GM18861 (cell line): ENCODE measurements around the gene C6orf118.

Source experiments
- ATAC-seq: cut with Tn5 transposase; IDR thresholded peaks from one replicate; pipeline ENCODE4 v1.9.1; 2021; ENCODE audit not compliant: unreplicated experiment

C6orf118 gene

DNA sequence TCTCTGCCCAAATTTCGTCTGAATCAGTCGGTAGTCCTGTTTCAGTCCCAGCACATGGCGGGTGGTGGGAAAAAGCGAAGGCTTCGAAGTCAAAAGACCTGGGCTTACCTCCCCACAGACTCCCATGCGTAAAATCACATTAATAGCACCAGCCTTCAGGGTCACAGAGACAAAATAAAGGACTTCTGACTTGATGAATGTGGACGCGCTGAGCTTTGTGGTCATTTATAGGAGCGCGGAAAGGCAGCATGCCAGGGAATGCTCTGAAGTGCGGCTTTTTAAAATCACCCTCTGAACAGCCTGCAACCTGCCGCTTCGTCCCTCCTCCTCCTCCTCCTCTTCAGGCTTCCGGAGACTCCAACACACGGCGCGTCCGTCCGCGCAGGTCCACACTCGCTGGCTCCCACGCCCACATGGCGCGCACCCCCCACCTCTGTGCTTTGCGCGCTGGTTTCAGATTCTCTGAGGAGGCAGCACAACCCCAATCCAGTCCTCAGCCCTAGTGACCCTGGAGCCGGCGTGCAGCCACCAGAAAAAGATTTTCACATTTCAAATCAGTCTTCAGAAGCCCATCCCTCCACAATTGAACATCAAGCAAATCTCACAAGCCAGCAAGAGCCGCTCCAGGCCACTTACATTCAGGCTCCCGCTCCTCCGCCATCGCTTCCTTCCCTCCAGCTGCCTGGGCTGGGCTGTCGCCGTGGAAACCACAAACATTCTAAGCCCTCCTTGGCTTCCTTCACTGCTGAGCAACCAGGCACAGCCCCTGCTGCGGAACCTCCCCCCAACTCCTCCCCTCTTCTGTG, at the start of gene C6orf118:
Gene C6orf118, minus strand, starts transcription at position 680 of the 806 bp plus-strand sequence. Its CDS starts 19 bp downstream, at position 661.
- no peak for ATAC-seq

DNA sequence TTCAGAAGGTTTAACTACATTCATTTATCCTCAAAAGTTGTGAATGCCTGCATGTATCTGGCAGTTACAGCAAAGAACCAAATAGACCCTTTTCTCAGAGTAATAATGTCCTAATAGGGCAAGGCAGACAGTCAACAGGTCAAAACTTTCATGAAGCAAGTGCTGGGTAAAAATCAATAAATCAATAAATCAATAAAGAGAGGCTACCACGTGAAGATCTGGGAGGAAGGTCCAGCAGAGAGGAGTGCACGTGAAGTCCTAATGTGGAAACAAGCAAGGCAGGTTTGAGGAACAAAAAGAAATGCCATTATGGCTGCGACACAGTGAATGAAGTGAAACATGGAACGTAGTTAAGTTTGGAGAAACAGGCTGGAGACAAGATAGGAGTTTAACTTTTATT, 36.3 kb upstream of the C6orf118 start:
- ATAC-seq = no peak

DNA sequence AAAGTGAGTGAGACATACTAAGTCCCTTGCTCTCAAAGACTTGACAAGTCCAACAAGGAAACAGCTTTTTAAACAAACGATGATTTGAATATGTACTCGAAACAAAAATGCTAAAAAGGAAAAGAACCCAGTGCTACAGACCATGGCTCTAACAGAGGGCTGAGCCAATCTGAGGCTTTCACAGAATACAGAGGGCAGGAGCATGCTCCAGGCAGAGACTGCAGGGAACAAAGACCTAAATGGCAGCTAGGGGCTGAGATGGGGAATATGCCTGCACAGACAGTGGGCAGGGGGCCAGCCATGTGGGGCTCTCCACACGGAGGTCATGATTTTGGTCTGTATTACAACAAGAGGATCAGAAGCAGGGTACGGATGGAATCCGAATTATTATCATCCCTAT, 31.1 kb upstream of the C6orf118 start:
- no peak for ATAC-seq

DNA sequence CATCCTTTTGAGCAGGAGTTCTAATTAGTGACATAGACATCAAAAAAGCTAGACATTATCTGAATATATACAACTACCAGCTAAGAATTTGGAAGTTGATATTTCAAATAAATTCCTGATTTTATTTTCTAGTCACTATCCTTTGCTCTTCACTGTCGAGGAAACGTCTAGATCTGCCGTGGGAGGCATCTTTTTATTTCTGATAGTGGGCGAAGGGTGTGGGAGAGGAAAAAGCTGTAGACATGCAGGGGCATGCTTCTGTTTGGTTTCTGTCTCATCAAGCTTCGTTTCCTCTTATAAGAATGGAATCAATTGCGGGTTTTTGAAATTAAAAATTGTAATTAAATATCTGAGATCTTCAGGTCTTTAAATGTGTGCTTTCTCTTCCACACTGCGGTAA, 16.2 kb upstream of the C6orf118 start:
- ATAC-seq = no peak

DNA sequence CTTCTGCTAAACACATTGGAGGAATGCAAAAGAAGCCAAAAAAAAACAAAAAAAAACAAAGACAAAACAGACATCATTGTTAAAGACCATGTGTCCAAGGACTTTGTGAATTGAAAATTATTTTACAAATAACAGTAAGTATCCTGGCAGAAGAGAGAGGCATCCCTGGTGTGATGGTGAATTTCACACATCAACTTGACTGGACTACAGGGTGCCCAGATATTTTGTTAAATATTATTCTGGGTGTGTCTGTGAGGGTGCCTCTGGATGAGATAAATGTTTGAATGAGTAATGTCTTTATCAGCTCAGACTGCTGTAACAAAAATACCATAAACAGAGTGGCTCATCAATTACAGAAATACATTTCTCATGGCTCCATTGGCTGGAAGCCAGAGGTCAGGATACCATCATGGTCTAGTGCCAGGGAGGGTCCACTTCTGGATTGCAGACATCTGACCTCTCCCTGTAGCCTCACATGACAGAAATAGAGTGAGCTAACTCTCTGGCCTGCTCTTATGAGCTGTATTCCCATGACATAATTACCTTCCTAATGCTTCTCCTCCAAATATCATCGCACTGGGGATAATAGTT, 12.2 kb upstream of the C6orf118 start:
- no peak for ATAC-seq

DNA sequence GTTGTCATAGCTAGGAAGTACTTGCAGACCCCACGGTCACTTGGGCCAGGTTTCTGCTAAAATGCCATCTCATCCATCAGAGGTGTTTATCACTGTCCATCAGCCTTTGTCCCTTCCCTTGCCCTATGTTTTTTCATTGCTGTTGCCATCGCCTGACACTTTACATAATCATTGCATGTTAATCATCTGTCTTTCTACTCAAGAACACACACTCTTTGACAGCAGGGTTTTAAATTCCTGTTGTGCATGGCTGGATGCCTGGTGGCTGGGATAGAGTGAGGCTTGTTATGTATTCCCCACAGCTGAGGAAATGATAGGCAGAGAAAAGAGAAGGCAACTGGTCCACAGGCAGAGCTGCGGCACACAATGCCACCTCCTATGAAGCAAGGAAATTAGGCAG, 11.7 kb upstream of the C6orf118 start:
- ATAC-seq = no peak

DNA sequence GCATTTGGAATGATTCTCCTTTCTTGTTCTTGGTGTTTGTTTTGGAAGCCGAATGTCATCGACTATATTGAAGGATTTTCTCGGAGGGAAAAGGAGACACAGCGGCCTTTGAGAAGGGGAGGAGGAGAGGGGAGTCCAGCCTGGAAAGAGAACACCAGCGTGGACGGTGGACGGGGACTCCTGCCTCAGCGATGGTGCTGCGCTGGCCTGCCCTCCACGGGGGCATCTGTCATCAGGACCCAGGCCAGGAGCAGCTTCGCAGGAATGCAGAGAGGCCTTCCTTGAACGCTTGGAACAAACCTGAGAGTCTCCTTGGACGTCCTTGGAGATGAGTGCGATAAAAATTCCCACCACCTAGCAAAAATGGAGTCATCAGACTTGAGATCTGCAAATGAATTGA, 8.3 kb upstream of the C6orf118 start:
- ATAC-seq = no peak

DNA sequence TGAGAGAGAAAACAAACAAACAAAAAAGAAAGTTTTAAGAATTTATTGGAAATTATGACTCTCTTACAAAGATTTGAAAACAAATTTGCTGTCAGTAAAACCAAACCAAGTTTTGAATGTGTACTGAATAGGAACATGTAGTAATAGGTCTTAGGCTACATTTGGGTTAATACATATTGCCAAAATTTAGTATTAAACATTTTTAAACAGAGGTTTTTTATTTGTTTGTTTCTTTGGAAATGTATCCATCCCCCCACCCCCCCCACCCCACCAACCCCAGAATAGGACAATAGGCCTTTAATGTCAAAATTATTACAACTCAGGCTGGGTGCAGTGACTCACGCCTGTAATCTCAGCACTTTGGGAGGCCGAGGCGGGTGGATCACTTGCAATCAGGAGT, 2.5 kb downstream of the C6orf118 start:
- ATAC-seq = no peak

DNA sequence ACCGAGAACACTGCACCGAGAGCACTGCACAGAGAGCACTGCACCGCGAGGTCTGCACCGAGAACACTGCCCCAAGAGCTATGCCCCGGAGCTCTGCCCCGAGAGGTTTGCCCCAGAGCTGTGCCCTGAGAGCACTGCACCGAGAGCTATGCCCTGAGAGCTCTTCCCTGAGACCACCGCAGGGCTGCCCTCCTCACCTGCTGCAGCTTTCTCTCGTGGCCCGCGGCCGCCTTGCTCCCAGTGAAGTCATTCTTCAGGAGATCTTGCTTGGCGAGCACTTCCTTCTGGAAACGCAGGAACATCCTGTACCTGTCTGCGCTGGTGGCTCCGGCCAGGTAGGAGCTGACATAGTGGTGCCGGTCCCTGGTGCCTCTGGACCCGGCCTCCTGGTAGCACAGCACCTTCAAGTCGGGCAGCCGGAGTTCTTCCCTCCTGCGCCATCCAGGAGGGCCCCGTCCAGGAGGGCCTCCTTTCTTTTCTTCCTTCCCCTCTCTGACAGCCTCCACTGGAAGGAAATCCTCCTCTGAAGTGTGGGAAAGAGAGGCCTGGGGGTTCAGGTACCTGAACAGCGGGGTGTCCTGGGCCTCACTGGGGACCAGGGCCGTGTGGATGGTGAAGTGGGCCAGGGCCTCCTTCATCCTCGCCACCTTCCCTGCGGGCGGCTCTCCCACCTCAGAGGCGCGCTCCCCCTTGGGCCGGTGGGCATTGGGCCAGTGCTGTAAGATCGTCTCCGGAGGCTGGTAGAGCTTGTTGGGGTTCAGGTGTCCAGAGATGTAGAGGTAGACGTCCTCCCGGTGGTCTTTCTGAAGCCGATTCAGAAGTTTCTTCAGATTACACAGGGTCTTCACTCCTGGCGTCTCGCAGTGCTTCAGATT, 7.8 kb downstream of the C6orf118 start:
- no peak for ATAC-seq

DNA sequence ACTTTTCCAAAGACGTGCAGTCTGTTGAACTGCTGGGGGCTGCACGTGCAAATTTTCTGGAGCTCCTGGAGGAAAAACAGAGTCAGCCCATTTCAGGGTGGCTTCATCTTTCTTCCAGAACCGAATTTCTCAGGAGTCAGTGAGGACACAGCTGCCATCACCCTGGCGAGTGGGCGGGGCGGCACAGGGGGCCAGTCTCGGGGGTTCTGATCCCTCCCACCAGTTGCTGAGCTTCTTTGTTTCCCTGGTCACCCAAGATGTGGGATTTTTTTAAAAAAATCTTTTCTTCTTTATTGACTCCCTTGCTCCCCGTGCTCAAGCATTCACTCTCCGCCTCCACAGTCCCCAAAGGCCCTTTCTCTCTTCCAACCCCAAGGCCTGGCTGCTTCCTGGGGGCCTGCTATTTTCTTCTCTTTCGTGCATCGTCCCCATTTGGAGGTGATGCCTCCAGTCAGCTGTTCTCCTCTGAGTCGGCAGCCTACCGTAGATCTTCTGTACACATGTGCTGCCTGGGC, 8.9 kb downstream of the C6orf118 start:
- no peak for ATAC-seq

DNA sequence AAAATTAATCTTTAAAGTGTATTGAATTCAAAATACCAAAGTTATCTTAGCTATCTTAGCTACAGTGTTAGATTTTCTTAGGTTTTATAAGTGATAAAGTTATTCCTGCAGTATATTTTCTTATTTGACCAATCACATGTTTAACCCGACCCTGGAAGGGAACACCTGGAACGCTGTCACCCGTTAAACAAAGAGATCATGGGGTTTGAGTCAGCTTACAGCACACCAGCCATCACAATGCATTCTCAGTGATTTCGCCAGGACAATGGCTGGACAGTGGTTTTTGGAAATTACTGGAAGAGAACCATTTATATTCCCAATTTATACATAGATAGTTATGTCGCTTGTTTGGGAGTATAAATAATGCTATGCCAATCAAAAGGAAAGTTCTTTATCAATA, 10.5 kb downstream of the C6orf118 start:
- no peak for ATAC-seq

DNA sequence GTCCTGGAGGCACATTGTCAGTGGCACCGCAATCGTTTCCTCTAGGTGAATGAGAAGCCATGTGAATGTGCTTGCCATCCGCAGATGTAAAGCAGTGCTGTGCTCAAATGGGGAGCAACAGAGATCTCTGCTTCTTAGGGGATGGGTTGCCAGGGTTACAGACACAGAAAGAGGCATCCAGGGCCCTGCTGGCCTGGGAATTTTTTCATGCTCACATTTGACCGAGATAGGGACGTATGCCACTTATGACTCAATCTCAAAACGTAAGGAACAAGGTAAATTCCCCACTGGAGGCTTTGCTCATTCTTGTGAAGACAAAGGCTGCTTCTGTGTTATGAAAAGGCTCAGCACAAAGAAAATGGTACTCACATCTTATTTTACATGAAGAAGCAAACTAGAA, 11.0 kb downstream of the C6orf118 start:
- no peak for ATAC-seq

DNA sequence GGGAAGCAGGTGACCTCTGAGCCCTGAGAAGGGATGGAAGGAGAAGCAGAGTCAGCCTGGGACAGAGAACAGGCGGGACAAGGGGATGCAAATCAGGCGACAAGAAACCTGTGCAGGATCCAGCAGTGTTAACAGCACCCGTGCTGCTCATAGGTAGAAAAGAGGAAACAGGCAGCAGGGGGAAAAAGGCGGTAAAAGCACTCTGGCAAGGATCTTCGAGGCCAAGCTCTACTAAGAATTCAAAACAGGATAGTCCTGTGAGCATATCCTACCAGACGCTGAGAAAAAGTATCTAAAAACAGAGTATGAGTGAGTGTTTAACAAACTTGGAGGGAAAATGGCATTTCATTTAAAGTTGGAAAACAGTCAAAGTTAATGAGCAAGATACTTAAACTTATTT, 16.7 kb downstream of the C6orf118 start:
- ATAC-seq = no peak

DNA sequence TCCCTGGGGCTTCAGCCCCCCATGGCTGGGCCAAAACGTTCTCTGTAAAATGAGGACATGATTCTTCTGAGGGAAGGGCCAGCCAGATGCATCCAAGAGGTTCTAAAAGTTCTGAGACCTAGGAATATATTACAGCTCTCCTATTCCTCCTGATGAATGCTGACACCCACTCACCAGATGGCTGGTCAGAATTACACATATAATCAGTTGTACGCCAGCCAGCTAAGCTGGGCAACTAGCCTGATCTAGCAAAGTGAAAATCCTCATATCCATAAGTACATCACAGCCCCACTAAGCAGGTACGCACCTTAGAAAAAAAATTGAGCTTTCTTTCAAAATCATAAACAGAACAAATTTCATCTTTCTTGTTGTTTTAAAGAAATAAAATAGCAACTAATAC, 34.8 kb downstream of the C6orf118 start:
- no peak for ATAC-seq

DNA sequence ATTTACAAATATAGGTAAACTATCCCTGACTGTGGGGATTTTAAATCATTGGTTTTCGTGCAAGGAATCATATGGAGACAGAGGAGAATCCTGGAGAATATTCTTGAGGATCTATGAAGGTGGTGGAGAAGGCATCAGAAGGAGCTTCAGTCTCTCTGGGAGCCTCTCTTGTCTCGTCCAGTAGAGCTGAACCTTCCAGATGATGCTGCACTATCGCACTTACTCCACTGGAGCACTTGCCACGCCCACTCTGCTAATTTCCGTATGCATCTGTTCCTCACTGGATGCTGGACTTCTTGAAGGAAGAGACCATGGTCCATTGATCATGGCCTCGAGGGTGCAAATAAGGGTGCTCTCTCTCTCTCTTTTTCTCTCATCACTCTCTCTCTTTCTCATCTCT, 36.8 kb downstream of the C6orf118 start:
- no peak for ATAC-seq

DNA sequence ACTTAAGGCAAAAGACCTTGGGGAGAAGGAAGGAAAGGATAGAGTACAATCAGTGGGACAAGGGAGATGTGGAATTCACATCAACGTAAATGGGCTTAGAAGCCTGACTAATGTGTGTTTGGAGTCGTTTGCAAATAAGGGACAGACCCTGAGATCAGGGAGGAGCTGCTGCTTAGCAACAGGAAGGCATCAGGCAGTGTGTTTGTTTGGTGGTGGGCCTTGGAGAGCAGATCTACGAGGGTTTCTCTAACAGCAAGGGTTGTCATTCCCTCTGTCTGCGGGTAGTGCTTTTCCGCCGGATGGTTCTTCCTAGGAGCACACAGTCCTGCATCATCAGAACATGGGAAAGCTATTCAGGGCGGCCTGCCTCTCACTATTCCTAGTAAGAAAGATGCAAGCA, 40.4 kb downstream of the C6orf118 start:
- no peak for ATAC-seq

DNA sequence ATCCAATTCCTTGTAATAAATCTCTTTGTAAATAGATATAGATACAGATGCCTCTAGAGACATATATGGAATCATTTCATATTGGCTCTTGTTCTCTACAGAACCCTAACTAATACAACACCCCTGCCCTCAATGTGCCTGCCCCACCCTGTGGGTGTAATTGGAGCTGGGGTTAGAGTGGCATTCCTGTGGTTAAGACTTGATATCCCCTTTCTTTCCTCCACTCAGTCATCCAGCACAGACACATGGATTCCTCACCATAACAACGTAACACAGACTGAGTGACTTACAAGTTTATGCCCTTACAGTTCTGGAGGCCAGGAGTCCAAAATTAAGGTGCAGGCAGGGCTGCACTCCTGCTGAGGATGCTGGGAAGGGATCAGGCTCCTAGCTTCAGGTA, 42.8 kb downstream of the C6orf118 start:
- ATAC-seq = no peak

DNA sequence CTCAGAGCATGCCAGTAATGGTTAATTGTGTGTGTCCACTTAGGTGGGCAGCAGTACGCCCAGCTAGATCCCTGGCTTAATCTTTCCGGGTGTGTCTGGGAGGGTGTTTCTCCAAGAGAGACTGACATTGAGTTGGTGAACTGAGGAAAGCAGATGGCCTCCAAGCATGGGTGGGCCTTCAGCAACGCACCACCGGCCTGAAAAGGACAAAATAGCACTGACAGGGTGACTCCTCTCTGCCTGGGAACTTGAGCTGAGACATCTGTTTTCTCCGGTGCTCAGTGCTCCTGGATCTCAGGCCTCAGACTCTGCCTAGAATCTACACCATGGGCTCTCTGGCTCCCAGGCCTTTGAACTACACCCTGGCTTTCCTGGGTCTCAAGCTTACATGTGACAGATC, 43.2 kb downstream of the C6orf118 start:
- ATAC-seq = no peak

DNA sequence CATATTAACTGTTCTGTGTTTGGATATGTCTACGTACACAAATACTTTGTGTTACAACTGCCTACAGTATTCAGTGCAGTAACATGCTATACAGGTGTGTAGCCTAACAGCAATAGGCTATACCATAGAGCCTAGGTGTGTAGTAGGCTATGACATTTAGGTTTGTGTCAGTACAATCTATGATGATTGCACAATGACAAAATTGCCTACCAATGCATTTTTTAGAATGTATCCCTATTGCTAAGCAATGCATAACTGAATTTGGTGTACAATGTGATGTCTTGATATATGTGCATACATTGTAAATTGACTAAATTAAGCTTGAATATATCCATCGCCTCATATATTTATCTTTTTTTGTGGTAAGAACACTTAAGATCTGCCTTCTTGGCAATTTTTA, 48.9 kb downstream of the C6orf118 start:
- ATAC-seq = no peak

DNA sequence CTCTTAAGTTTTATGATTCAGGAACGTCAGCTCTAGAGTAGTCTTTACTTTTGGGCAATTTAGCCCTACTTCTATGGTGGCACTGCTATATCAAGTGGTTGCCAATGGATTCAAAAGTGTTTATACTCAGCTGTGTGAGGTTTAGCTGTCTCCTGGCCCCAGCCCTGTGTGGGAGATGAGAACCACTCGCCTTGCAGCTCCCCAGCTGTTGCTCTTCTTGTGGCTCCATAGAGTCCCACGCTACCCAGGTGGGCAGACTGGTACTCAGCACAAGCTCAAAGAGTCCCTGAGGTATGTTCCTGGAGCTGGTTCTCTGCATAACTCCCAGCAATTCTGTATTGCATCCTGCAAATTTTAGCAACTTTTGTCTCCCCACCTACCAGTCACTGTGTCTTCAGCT, 59.6 kb downstream of the C6orf118 start:
- ATAC-seq = no peak

DNA sequence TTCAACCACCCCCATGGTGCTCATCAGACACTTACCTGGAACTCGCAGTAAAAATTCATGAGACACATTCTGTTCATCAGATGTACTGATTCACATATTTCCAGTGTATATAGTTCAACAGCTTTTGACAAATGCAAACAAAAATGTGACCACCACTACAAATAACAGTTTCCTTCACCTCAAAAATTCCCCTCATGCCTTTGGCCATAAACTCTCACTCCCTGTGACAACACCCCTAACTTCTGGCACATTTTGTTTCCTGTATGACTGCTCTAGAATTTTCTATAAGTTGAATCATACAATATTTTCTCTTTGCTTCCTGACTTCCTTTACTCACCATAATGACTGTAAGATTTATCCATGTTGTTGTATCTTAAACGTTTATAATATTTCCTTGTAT, 63.7 kb downstream of the C6orf118 start:
- no peak for ATAC-seq

DNA sequence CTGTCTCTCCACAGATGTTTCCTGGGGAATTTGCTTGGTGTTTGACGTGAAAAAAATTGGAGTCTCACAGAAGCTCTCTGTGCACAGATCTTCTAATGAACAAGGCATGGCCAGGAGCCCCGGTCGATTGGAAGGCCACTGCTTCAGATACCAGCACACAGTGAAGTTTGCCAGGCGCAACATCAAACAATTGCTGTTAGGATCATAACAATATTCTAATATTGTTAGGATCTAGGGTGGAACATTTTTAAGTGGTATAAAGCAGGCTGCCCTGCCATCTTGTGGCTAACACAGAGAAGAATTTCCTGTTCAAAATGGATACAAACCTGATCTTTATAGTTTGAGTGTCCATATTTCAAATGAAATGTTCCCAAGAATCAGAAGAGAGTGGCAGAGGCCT, 64.1 kb downstream of the C6orf118 start:
- ATAC-seq = no peak
